Activated T-cell treated with anti-CD3 and anti-CD28 coated beads, Interleukin-2, amount 50 U/mL, for 72 hours (primary cell): ENCODE measurements around the gene RAD23B. TPM values are rescaled to one million over a fixed set of nuclear protein-coding genes. Genes with fewer than 3 reads are reported as not detected.
A peak's percentile ranks its signal among the peaks of the same experiment; 100 is the strongest.

ENCODE experiments used
- ATAC-seq, 2 donors: fragments of 150-1000 bp; cut with Tn5 transposase; replicated peaks in 1 of 2; 2 replicates each; pipeline ENCODE4 v1.10.0; 2021; ENCODE audit warnings: moderate library complexity in 2 of 2, mild to moderate bottlenecking in 1 of 2
- DNase-seq, 2 donors: peaks; one replicate each; pipeline ENCODE4 v3.0.0; 2021 to 2022; ENCODE audit warnings: mixed read lengths in 1 of 2
- H3K27ac Mint-ChIP-seq: one replicate; pipeline ENCODE4 v1.8.0; 2022; ENCODE audit warnings: mild to moderate bottlenecking, moderate library complexity, mixed read lengths
- H3K27me3 Mint-ChIP-seq: one replicate; pipeline ENCODE4 v1.8.0; 2022; ENCODE audit warnings: low read depth, mixed read lengths
- H3K36me3 Mint-ChIP-seq, 2 donors: one replicate each; pipeline ENCODE4 v1.8.0; 2022; ENCODE audit warnings: mixed read lengths in 2 of 2, mild to moderate bottlenecking in 1 of 2; ENCODE audit not compliant: insufficient read depth in 2 of 2
- H3K4me1 Mint-ChIP-seq: one replicate; pipeline ENCODE4 v1.8.0; 2022; ENCODE audit warnings: low read depth, mixed read lengths
- H3K4me3 Mint-ChIP-seq, 2 donors: one replicate each; pipeline ENCODE4 v1.8.0; 2022; ENCODE audit warnings: mild to moderate bottlenecking in 2 of 2, mixed read lengths in 2 of 2, moderate library complexity in 2 of 2
- H3K9me3 Mint-ChIP-seq, 2 donors: one replicate each; pipeline ENCODE4 v1.8.0; 2022; ENCODE audit warnings: mixed read lengths in 2 of 2
- total RNA-seq, 2 donors: library from RNA; stranded (reverse); gene quantifications; one replicate each; pipeline ENCODE4 v1.2.3, GENCODE V29; 2022

RAD23B gene
- total RNA-seq, 2 donors from 2014 or later, result 88.7 to 112 TPM

- Mint-ChIP-seq H3K36me3 (peaks cover 5 to 21% of the 10 kb centered on the region in 2 donors), H3K27me3 (no peaks in the 10 kb centered on the region), H3K4me1 (peaks cover 2% of the 10 kb centered on the region), H3K27ac (no peak overlapping the region), H3K9me3 (no peaks in the 10 kb centered on the region), H3K4me3 (no peak overlapping the region)
- DNase-seq (no peak), ATAC-seq (no peak)
These were observed 52.3 kb downstream of the RAD23B start for GRCh38 chr9:107335331-107335730.

- no peaks in the 10 kb centered on the region for H3K9me3 Mint-ChIP-seq
- no peak overlapping the region for H3K4me3 Mint-ChIP-seq
These were observed 53.8 kb downstream of the RAD23B start for GRCh38 chr9:107336718-107337360.

GRCh38 chr9:107337676-107338590 is 54.9 kb downstream of the RAD23B start:
- ATAC-seq, result no peak
- H3K9me3 Mint-ChIP-seq, result no peaks in the 10 kb centered on the region
- peak overlapping the region; percentile 77 for H3K27ac Mint-ChIP-seq
- peaks cover 11% of the 10 kb centered on the region for H3K4me1 Mint-ChIP-seq
- no peak for DNase-seq
- H3K4me3 Mint-ChIP-seq, result no peak overlapping the region
- H3K36me3 Mint-ChIP-seq, result peaks cover 2 to 7% of the 10 kb centered on the region in 2 donors
- H3K27me3 Mint-ChIP-seq, result no peaks in the 10 kb centered on the region

More at GRCh38 chr9:107336718-107337360, 53.8 kb downstream of the RAD23B start:
- H3K4me1 Mint-ChIP-seq, result peaks cover 11% of the 10 kb centered on the region
- ATAC-seq (no peak), DNase-seq (no peak)
- H3K27ac Mint-ChIP-seq, result peak overlapping the region; percentile 77
- H3K27me3 Mint-ChIP-seq, result no peaks in the 10 kb centered on the region
- peaks cover 4 to 9% of the 10 kb centered on the region in 2 donors for H3K36me3 Mint-ChIP-seq

- no peaks in the 10 kb centered on the region for H3K9me3 Mint-ChIP-seq
- no peaks in the 10 kb centered on the region for H3K27me3 Mint-ChIP-seq
- H3K4me3 Mint-ChIP-seq, result no peak overlapping the region
- peak overlapping the region; percentile 11 for H3K27ac Mint-ChIP-seq
- H3K4me1 Mint-ChIP-seq, result peaks cover 11% of the 10 kb centered on the region
- no peak for ATAC-seq
- no peak for DNase-seq
- peaks cover 0 to 3% of the 10 kb centered on the region in 2 donors for H3K36me3 Mint-ChIP-seq
These were observed 56.0 kb downstream of the RAD23B start for GRCh38 chr9:107338911-107339659.

GRCh38 chr9:107340920-107341632 is 58.0 kb downstream of the RAD23B start:
- DNase-seq, result peak; percentile 81 to 87
- Mint-ChIP-seq H3K27me3 (peaks cover 6% of the 10 kb centered on the region), H3K4me3 (peak overlapping the region in 1 of 2 donors; percentile 36), H3K27ac (peak overlapping the region; percentile 82), H3K4me1 (peaks cover 14% of the 10 kb centered on the region), H3K36me3 (peaks cover 0 to 3% of the 10 kb centered on the region in 2 donors), H3K9me3 (no peaks in the 10 kb centered on the region)
- peak; percentile 70 to 79 for ATAC-seq

GRCh38 chr9:107342476-107343161 is 59.5 kb downstream of the RAD23B start:
- peaks cover 14% of the 10 kb centered on the region for H3K4me1 Mint-ChIP-seq
- peaks cover 6% of the 10 kb centered on the region for H3K27me3 Mint-ChIP-seq
- no peaks in the 10 kb centered on the region for H3K9me3 Mint-ChIP-seq

GRCh38 chr9:107345327-107345726 is 62.2 kb downstream of the RAD23B start:
- peak overlapping the region; percentile 12 for H3K27ac Mint-ChIP-seq
- H3K27me3 Mint-ChIP-seq, result peaks cover 7% of the 10 kb centered on the region
- peak overlapping the region in 1 of 2 donors; percentile 5 for H3K4me3 Mint-ChIP-seq
- H3K36me3 Mint-ChIP-seq, result no peaks in the 10 kb centered on the region
- peaks cover 12% of the 10 kb centered on the region for H3K4me1 Mint-ChIP-seq
- ATAC-seq (no peak), DNase-seq (no peak)
- H3K9me3 Mint-ChIP-seq, result no peaks in the 10 kb centered on the region

More at GRCh38 chr9:107342476-107343161, 59.5 kb downstream of the RAD23B start:
- Mint-ChIP-seq H3K27ac (no peak overlapping the region), H3K36me3 (peaks cover 0 to 3% of the 10 kb centered on the region in 2 donors), H3K4me3 (no peak overlapping the region)
- DNase-seq (no peak), ATAC-seq (no peak)

GRCh38 chr9:107348836-107349235 is 65.8 kb downstream of the RAD23B start:
- DNase-seq, result no peak
- Mint-ChIP-seq H3K27me3 (peaks cover 33% of the 10 kb centered on the region), H3K36me3 (peaks cover 0 to 3% of the 10 kb centered on the region in 2 donors), H3K27ac (no peak overlapping the region), H3K4me3 (no peak overlapping the region), H3K9me3 (peaks cover 2 to 4% of the 10 kb centered on the region in 2 donors), H3K4me1 (peaks cover 4% of the 10 kb centered on the region)
- ATAC-seq, result peak in 1 of 2 donors; percentile 9

- peaks cover 2 to 4% of the 10 kb centered on the region in 2 donors for H3K9me3 Mint-ChIP-seq
- H3K4me3 Mint-ChIP-seq, result no peak overlapping the region
- DNase-seq (no peak), ATAC-seq (no peak)
- peaks cover 35% of the 10 kb centered on the region for H3K27me3 Mint-ChIP-seq
- H3K27ac Mint-ChIP-seq, result no peak overlapping the region
- peaks cover 0 to 3% of the 10 kb centered on the region in 2 donors for H3K36me3 Mint-ChIP-seq
- H3K4me1 Mint-ChIP-seq, result no peaks in the 10 kb centered on the region
These were observed 67.4 kb downstream of the RAD23B start for GRCh38 chr9:107350443-107350842.

- H3K9me3 Mint-ChIP-seq, result peaks cover 2 to 4% of the 10 kb centered on the region in 2 donors
- H3K4me3 Mint-ChIP-seq, result no peak overlapping the region
- H3K27me3 Mint-ChIP-seq, result peaks cover 35% of the 10 kb centered on the region
- DNase-seq (no peak), ATAC-seq (no peak)
- H3K27ac Mint-ChIP-seq, result peak overlapping the region; percentile 32
- peaks cover 0 to 3% of the 10 kb centered on the region in 2 donors for H3K36me3 Mint-ChIP-seq
- H3K4me1 Mint-ChIP-seq, result no peaks in the 10 kb centered on the region
These were observed 68.4 kb downstream of the RAD23B start for GRCh38 chr9:107351382-107352045.

GRCh38 chr9:107355394-107355793 is 72.3 kb downstream of the RAD23B start:
- ATAC-seq, result no peak
- peaks cover 34% of the 10 kb centered on the region for H3K27me3 Mint-ChIP-seq
- DNase-seq, result no peak
- peaks cover 2 to 4% of the 10 kb centered on the region in 2 donors for H3K9me3 Mint-ChIP-seq
- no peak overlapping the region for H3K27ac Mint-ChIP-seq
- no peaks in the 10 kb centered on the region for H3K4me1 Mint-ChIP-seq
- peaks cover 0 to 3% of the 10 kb centered on the region in 2 donors for H3K36me3 Mint-ChIP-seq
- H3K4me3 Mint-ChIP-seq, result no peak overlapping the region
